NCI-H2107 treated with DMSO at 0.1 percent for 48 hours (cell line): ENCODE data around the gene DOCK1.
A peak's percentile ranks its signal among the peaks of the same experiment; 100 is the strongest.

Experiments
- DNase-seq: peaks from one replicate; lab custom pipeline; 2025; ENCODE audit not compliant: unreplicated experiment; lab: John Stamatoyannopoulos, UW

The DOCK1 gene

GRCh38 chr10:127129104-127129503 lies 223.9 kb downstream of the DOCK1 start:
- no peak for DNase-seq

- no peak for DNase-seq
Observed at GRCh38 chr10:127132451-127132850, 227.2 kb downstream of the DOCK1 start.

- no peak for DNase-seq
Observed at GRCh38 chr10:127133225-127133624, 228.0 kb downstream of the DOCK1 start.

GRCh38 chr10:127133672-127134500 lies 228.7 kb downstream of the DOCK1 start:
- no peak for DNase-seq

- no peak for DNase-seq
Observed at GRCh38 chr10:127135844-127136577, 230.8 kb downstream of the DOCK1 start.

- no peak for DNase-seq
Observed at GRCh38 chr10:127137391-127137790, 232.2 kb downstream of the DOCK1 start.

GRCh38 chr10:127142136-127142535 lies 236.9 kb downstream of the DOCK1 start:
- peak; percentile 11 for DNase-seq

GRCh38 chr10:127142856-127143255 lies 237.6 kb downstream of the DOCK1 start:
- no peak for DNase-seq

GRCh38 chr10:127145173-127145572 lies 239.9 kb downstream of the DOCK1 start:
- no peak for DNase-seq

GRCh38 chr10:127146661-127147060 lies 241.4 kb downstream of the DOCK1 start:
- DNase-seq: no peak

- DNase-seq: no peak
Observed at GRCh38 chr10:127148066-127148932, 243.1 kb downstream of the DOCK1 start.

GRCh38 chr10:127148933-127149220 lies 243.6 kb downstream of the DOCK1 start:
- DNase-seq: no peak

GRCh38 chr10:127149501-127150081 lies 244.4 kb downstream of the DOCK1 start:
- DNase-seq: no peak

GRCh38 chr10:127150136-127150535 lies 244.9 kb downstream of the DOCK1 start:
- no peak for DNase-seq

- no peak for DNase-seq
Observed at GRCh38 chr10:127151541-127151940, 246.3 kb downstream of the DOCK1 start.

- DNase-seq: no peak
Observed at GRCh38 chr10:127151981-127152699, 246.9 kb downstream of the DOCK1 start.

GRCh38 chr10:127153181-127153580 lies 248.0 kb downstream of the DOCK1 start:
- DNase-seq: no peak

GRCh38 chr10:127154831-127155620 lies 249.8 kb downstream of the DOCK1 start:
- no peak for DNase-seq

GRCh38 chr10:127157089-127157488 lies 251.9 kb downstream of the DOCK1 start:
- DNase-seq: no peak
